Neuron (in vitro differentiated cells): Measurements from ENCODE around the gene CCDC82.

Source experiments
- H2AFZ ChIP-seq: one replicate; pipeline ENCODE4 v1.6.1; 2013; ENCODE audit warnings: low read depth, mild to moderate bottlenecking, inconsistent platforms, low read length, moderate library complexity
- H3K27me3 ChIP-seq: one replicate; pipeline ENCODE4 v1.6.1; 2013; ENCODE audit warnings: low read length; ENCODE audit not compliant: insufficient read depth
- H3K36me3 ChIP-seq: one replicate; pipeline ENCODE4 v1.6.1; 2013; ENCODE audit warnings: low read length; ENCODE audit not compliant: insufficient read depth
- H3K4me1 ChIP-seq: one replicate; pipeline ENCODE4 v1.6.1; 2013; ENCODE audit warnings: low read length; ENCODE audit not compliant: insufficient read depth
- H3K4me3 ChIP-seq: 2 replicates; pipeline ENCODE4 v1.5.1; 2013; ENCODE audit warnings: mild to moderate bottlenecking, low read length, moderate library complexity
- H3K9me3 ChIP-seq: one replicate; pipeline ENCODE4 v1.6.1; 2013; ENCODE audit warnings: low read length

CCDC82 gene

DNA sequence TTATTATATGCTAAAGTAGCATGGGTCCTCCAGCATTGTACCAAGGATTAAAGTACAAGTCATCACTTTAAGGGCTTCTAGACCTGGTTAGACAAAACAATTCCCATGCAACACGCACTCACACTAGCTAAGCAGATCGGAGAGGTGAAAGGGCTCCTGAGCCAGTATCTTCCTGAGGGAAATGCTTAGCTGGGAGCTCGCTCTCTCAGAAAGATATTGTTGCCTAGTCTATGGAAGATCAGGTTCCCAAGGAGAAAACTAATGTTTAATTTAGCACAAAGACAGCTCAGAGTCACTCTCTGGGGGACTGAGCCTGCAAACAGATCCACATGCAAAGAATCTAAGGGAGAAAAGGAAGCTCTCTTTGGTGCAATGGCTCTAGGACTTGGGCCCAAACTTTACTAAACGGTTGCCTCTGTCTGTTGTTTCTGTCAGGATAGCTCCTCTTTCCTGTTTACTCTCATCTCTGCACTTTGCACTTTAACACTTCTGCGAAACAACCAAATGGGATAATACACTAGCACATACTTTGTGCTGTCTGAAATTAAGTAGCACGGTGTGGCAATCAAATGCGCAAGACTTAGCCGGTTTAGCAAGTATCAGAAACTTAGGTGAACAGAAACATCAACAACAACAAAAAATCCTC is 57.5 kb downstream of the CCDC82 start:
- H3K4me3 ChIP-seq: no peak overlapping the region
- no peaks in the 10 kb centered on the region for H3K27me3 ChIP-seq
- no peaks in the 10 kb centered on the region for H3K9me3 ChIP-seq
- no peak overlapping the region for H2AFZ ChIP-seq
- H3K4me1 ChIP-seq: peaks cover 22% of the 10 kb centered on the region
- H3K36me3 ChIP-seq: peaks cover 3% of the 10 kb centered on the region

GRCh38 chr11:96331699-96332116 is 58.0 kb downstream of the CCDC82 start:
- H3K4me3 ChIP-seq: no peak overlapping the region
- H2AFZ ChIP-seq: no peak overlapping the region
- H3K4me1 ChIP-seq: peaks cover 22% of the 10 kb centered on the region
- no peaks in the 10 kb centered on the region for H3K27me3 ChIP-seq
- H3K36me3 ChIP-seq: peaks cover 3% of the 10 kb centered on the region
- no peaks in the 10 kb centered on the region for H3K9me3 ChIP-seq

- Histone ChIP-seq H3K27me3 (no peaks in the 10 kb centered on the region), H3K4me1 (peaks cover 26% of the 10 kb centered on the region), H3K4me3 (no peak overlapping the region), H2AFZ (no peak overlapping the region), H3K9me3 (no peaks in the 10 kb centered on the region), H3K36me3 (peaks cover 3% of the 10 kb centered on the region)
Measured at GRCh38 chr11:96330511-96330859, 59.2 kb downstream of the CCDC82 start.

DNA sequence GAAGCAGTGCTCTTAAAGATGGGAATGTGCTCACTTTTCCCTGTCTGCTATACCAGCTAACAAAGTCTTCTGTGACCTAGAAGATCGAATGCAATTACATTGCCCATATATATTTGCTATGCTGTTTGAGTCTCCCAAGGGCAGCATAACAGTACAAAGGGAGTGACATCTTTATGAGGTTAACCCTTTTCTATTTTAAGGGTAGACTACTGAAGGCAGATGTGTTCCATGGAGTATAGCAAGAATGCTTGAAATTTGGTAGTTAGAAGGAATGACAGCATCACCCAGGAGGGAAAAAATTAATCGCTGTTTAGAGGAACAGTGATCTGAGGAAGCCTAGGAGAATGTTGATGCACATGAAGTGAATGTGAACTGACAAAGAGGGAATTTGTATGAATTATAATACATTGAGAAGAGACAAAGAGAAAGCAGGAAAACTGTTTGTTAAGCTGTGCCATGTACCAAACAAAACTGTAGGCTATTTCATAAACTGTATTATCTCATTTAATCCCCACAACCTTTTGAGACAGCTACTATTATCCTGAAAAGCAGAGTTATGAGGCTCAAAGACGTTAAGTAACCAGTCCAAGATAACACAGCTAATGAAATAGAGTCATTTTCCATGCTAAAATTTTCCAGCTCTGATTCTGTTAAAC is 59.7 kb downstream of the CCDC82 start:
- peaks cover 3% of the 10 kb centered on the region for H3K36me3 ChIP-seq
- no peaks in the 10 kb centered on the region for H3K27me3 ChIP-seq
- peaks cover 31% of the 10 kb centered on the region for H3K4me1 ChIP-seq
- H3K9me3 ChIP-seq: no peaks in the 10 kb centered on the region
- H2AFZ ChIP-seq: no peak overlapping the region
- H3K4me3 ChIP-seq: no peak overlapping the region

DNA sequence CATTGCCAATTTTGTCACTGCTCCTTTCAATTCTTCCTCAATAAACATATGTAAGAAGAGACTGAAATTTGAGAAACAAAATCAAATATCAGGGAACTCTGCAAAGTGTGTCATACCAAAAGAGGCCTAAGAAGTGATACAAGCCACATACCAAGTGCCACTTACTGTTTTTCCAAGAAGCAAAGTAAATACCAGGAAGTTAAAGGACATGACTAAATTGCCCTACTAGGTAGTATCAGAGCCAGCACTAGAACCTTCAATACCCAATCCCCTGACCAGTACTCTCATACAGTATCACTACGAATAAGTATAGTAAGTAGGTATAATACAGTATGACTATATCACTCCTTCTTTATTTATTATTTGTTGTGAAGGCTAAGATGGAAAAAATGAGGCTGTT is 60.3 kb downstream of the CCDC82 start:
- Histone ChIP-seq H3K36me3 (no peaks in the 10 kb centered on the region), H2AFZ (no peak overlapping the region), H3K9me3 (no peaks in the 10 kb centered on the region), H3K4me1 (peaks cover 31% of the 10 kb centered on the region), H3K27me3 (no peaks in the 10 kb centered on the region), H3K4me3 (no peak overlapping the region)

DNA sequence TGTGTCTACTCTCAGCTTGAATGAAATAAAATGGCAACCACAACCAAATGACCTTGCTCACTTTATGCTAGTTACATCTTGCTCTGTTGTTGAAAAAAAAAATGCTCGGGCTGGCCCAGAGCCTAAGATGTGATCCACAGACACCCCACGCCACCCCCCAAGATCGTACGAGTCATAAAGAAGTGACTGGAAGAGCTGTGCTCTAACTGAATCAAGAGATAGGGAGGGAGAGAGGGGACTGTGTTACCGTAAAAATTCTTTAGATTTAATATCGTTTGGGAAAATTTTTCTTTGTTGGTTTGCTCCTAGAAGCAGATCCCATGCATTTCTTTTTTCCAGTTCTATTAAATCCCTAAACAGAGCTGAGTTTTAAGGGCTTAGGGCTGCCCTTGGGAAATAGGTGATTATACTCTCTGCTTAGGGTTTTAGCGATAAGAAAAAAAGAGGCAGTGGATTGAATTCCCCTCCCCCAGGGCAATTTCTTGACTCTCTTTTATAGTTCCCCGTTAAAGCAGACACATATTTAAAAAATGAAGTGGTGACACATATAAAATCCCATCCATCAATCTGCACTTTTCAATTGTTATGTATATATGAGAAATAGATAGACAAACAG is 61.2 kb downstream of the CCDC82 start:
- Histone ChIP-seq H3K9me3 (peaks cover 2% of the 10 kb centered on the region), H3K36me3 (no peaks in the 10 kb centered on the region), H2AFZ (no peak overlapping the region), H3K27me3 (no peaks in the 10 kb centered on the region), H3K4me1 (peaks cover 30% of the 10 kb centered on the region), H3K4me3 (no peak overlapping the region)

DNA sequence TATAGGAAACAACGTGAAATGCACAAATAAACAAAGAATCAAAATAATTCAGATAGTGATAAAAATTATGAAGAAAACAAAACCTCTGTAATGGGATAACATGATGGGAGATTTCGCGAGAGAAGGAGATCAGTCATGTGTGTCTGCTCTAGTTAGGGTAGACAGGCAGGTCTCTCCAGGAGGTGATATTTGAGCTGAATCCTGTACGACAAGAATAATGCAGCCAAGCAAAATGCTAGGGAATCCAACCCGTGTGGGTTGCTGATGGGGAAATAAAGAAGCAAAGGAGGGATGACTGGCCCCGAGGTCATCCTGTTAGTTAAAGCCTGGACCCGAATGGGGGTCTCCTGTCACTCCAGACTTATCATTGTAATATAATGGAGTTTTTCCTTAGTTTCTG is 62.8 kb downstream of the CCDC82 start:
- Histone ChIP-seq H3K4me1 (peaks cover 15% of the 10 kb centered on the region), H2AFZ (no peak overlapping the region), H3K9me3 (peaks cover 2% of the 10 kb centered on the region), H3K4me3 (no peak overlapping the region), H3K27me3 (no peaks in the 10 kb centered on the region), H3K36me3 (no peaks in the 10 kb centered on the region)

- Histone ChIP-seq H3K36me3 (no peaks in the 10 kb centered on the region), H2AFZ (no peak overlapping the region), H3K4me1 (peaks cover 12% of the 10 kb centered on the region), H3K9me3 (peaks cover 2% of the 10 kb centered on the region), H3K4me3 (no peak overlapping the region), H3K27me3 (no peaks in the 10 kb centered on the region)
Measured at GRCh38 chr11:96324912-96325311, 64.8 kb downstream of the CCDC82 start.

- H2AFZ ChIP-seq: no peak overlapping the region
- H3K4me1 ChIP-seq: peaks cover 12% of the 10 kb centered on the region
Measured at GRCh38 chr11:96323642-96323985, 66.1 kb downstream of the CCDC82 start.

GRCh38 chr11:96322775-96323641 is 66.7 kb downstream of the CCDC82 start:
- peaks cover 12% of the 10 kb centered on the region for H3K4me1 ChIP-seq

More at GRCh38 chr11:96323642-96323985, 66.1 kb downstream of the CCDC82 start:
- Histone ChIP-seq H3K27me3 (no peaks in the 10 kb centered on the region), H3K9me3 (peaks cover 2% of the 10 kb centered on the region), H3K4me3 (no peak overlapping the region), H3K36me3 (no peaks in the 10 kb centered on the region)

GRCh38 chr11:96321091-96321490 is 68.6 kb downstream of the CCDC82 start:
- Histone ChIP-seq H3K36me3 (peaks cover 6% of the 10 kb centered on the region), H2AFZ (no peak overlapping the region), H3K27me3 (no peaks in the 10 kb centered on the region), H3K4me3 (no peak overlapping the region), H3K4me1 (peaks cover 12% of the 10 kb centered on the region), H3K9me3 (peaks cover 2% of the 10 kb centered on the region)

More at GRCh38 chr11:96322775-96323641, 66.7 kb downstream of the CCDC82 start:
- no peaks in the 10 kb centered on the region for H3K27me3 ChIP-seq
- no peak overlapping the region for H2AFZ ChIP-seq
- no peak overlapping the region for H3K4me3 ChIP-seq
- H3K9me3 ChIP-seq: peaks cover 2% of the 10 kb centered on the region
- H3K36me3 ChIP-seq: no peaks in the 10 kb centered on the region

DNA sequence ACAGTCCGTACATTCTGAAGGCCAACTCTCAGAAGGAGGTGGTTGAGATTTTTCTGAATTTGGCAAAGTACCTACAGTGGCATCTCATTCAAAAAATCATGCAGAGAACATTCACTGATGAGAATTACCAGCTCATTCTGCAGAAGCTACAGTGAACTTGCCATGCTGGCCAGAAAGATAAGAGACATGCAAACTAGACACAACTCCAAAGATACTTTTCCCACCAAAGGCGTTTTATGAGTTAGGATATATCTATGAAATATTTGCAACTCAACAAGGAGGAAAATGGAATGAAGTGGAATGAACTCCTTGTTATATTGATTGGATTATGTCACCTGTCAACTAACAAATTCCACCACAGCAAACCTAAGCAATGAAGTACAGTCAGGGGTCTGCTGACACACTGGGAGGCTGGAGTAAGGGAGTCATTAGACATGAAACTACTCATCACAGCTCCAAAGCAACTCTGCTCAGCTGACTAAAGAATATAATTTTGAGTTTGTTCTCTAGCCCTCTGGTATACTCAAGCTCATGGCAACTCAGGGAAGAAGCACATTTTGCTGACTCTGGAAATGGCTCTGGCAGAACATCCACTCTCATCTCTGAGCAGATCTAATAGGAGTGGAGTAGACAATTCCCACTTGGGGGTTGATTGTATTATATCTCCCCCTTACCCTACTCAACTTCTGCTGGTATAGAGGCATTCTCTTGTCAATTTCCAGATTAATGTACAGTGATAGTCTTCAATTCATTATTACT is 69.6 kb downstream of the CCDC82 start:
- Histone ChIP-seq H3K4me3 (no peak overlapping the region), H3K4me1 (peaks cover 2% of the 10 kb centered on the region), H2AFZ (no peak overlapping the region)

More for the DNA sequence above, 69.6 kb downstream of the CCDC82 start:
- peaks cover 2% of the 10 kb centered on the region for H3K9me3 ChIP-seq
- no peaks in the 10 kb centered on the region for H3K27me3 ChIP-seq
- H3K36me3 ChIP-seq: peaks cover 6% of the 10 kb centered on the region
